SK-MEL-5 (cell line): ENCODE data around the gene SCAP. TPM values are rescaled to one million over a fixed set of nuclear protein-coding genes. Genes with fewer than 3 reads are reported as not detected.

Experiments
- DNase-seq: peaks from one replicate; pipeline ENCODE4 v3.0.0-alpha.2; 2016; ENCODE audit warnings: low read depth, low spot score
- in situ Hi-C: cut with HindIII; loops from 2 replicates; pipeline ENCODE4 v1.10.0; 2016; ENCODE audit warnings: low sequenced_read_pairs, high pct_unique_total_duplicates, low pct_unique_long_range_greater_than_20kb
- total RNA-seq: library from RNA; depleted of rRNA; stranded (reverse); fragments of >200 nt; shearing (Covaris generic); gene quantifications from 2 replicates; pipeline ENCODE4 v1.2.3, GENCODE V29; 2014

The SCAP gene
- total RNA-seq, 1 experiment from 2014 or later, result 60.7 TPM

DNA sequence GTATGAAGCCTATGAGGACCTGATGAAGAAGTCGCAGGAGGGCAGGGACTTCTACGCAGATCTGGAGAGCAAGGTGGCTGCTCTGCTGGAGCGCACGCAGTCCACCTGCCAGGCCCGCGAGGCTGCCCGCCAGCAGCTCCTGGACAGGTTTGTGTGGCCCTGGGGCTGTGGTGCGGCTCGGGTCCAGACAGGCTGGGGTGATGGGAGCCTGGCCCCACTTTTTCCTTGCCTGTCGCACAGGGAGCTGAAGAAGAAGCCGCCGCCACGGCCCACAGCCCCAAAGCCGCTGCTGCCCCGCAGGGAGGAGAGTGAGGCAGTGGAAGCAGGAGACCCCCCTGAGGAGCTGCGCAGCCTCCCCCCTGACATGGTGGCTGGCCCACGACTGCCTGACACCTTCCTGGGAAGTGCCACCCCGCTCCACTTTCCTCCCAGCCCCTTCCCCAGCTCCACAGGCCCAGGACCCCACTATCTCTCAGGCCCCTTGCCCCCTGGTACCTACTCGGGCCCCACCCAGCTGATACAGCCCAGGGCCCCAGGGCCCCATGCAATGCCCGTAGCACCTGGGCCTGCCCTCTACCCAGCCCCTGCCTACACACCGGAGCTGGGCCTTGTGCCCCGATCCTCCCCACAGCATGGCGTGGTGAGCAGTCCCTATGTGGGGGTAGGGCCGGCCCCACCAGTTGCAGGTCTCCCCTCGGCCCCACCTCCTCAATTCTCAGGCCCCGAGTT, 65.9 kb downstream of the SCAP start:
- no peak for DNase-seq
- in situ Hi-C loops, result no loop called here

DNA sequence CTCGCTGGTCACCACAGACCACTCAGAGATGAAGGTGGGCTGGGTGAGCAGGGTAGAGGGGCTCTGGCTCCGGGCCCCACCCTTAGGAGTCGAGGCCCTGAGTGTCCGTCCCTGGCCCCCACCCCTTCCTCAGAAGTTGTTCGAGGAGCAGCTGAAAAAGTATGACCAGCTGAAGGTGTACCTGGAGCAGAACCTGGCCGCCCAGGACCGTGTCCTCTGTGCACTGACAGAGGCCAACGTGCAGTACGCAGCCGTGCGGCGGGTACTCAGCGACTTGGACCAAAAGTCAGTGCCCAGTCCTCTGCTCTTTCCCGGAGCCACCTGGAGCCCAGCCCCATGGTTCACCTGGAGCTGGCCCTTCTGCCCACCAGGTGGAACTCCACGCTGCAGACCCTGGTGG, 66.5 kb downstream of the SCAP start:
- in situ Hi-C loops, result no loop called here
- DNase-seq, result no peak

DNA sequence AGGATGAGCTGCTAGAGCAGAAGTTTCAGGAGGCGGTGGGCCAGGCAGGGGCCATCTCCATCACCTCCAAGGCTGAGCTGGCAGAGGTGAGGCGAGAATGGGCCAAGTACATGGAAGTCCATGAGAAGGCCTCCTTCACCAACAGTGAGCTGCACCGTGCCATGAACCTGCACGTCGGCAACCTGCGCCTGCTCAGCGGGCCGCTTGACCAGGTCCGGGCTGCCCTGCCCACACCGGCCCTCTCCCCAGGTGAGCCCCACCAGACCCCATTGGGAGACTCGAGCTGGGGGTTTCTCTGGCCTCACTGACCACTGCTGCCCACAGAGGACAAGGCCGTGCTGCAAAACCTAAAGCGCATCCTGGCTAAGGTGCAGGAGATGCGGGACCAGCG, 66.9 kb downstream of the SCAP start:
- no peak for DNase-seq
- in situ Hi-C loops, result no loop called here

DNA sequence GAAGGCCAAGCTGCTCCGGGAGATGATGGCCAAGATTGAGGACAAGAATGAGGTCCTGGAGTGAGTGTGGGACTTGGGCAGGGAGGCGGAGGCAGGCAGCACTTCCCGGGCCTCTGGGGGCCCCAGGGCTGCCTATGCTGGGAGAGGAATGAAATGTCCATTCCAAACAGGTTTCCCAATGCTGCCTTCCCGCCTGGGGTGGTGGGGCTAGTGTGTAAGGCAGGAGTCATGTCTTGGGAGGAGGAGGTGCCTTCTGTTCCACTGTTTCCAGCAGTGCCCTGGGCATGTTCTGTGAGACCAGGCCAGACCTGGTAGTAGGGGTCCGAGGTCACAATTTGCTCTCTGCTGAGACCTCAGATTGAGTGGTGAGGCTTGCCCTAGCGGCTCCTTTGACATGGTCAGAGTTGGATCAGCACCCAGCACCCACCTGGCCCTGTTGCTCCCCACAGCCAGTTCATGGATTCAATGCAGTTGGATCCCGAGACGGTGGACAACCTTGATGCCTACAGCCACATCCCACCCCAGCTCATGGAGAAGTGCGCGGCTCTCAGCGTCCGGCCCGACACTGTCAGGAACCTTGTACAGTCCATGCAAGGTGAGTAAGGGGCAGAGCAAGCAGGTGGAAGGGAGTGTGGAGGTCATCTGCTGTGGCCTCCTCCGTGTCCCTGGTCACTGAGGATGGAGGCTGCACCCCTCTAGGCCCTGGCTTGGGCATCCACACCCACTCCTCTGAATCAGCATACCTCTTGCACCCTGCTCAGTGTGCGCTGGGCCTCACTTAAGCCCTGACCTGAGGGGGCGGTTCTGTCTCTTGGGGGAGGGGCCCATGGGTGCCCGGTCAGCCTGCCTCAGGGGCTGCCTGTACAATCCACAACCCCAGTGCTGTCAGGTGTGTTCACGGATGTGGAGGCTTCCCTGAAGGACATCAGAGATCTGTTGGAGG, 67.6 kb downstream of the SCAP start:
- in situ Hi-C loops, result no loop called here
- no peak for DNase-seq

DNA sequence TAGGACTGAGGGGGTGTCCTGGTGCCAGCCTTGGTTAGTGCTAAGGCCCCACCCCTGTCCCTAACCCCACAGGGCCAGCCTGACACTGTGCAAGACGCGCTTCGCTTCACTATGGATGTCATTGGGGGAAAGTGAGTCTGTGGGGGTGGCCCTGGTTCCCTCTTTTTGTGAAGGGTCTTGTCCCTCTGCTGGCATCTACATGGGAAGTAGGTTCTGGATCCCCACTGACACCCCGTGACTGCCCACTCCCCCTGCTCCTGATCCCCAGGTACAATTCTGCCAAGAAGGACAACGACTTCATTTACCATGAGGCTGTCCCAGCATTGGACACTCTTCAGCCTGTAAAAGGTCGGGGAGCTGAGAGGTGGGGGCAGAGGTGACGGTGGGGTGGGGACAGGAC, 68.5 kb downstream of the SCAP start:
- in situ Hi-C loops, result no loop called here

DNA sequence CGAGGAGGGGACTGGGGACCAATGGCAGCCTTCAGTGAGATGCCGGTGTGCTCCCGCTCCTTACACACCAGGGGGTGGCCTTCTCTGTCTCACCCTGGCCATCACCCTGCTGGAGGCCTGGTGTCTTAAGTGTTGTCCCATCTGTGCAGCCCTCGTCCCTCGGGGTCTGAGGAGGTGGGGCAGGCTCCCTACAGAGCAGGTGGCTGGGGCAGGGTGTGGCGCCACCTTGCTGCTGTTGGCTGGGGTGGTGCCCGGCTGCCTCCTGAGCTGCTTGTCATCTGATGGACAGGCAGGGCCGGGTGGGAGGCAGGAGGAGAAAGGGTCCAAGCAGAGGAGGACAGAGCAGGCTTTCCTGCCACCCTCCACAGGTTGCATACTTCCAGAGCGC, 69.0 kb downstream of the SCAP start:
- DNase-seq, result no peak
- in situ Hi-C loops, result no loop called here

More for the DNA sequence above, 68.5 kb downstream of the SCAP start:
- DNase-seq, result no peak

DNA sequence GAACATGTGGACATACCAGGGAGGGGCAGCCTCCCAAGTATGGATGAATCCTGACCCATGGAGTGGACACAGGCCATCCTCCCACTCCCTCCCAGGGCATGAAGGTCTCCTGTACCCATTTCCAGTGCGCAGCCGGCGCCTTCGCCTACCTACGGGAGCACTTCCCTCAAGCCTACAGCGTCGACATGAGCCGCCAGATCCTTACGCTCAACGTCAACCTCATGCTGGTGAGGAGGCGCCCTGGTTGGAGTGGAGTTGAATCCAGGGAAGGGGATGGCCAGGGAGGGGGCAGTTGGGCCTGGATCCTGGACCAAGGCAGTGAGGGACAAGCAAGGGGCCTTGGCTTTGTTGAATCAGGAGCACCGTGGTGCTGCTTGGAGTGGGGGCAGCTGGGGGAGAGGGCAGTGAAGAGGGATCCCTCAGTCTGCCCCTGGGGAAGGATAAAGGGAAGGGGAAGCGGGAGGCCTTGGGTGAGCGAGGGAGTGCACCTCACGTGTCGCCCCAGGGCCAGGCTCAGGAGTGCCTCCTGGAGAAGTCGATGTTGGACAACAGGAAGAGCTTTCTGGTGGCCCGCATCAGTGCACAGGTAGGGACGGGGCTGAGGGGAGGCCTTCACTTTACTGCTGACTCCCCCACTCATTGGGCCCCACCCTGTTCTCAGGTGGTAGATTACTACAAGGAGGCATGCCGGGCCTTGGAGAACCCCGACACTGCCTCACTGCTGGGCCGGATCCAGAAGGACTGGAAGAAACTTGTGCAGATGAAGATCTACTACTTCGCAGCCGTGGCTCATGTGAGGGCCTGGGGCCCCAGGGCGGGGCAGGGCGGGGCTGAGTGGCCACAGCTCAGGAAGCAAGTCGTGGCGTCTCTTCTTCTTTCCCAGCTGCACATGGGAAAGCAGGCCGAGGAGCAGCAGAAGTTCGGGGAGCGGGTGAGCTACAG, 69.7 kb downstream of the SCAP start:
- in situ Hi-C loops, result no loop called here
- DNase-seq, result no peak

DNA sequence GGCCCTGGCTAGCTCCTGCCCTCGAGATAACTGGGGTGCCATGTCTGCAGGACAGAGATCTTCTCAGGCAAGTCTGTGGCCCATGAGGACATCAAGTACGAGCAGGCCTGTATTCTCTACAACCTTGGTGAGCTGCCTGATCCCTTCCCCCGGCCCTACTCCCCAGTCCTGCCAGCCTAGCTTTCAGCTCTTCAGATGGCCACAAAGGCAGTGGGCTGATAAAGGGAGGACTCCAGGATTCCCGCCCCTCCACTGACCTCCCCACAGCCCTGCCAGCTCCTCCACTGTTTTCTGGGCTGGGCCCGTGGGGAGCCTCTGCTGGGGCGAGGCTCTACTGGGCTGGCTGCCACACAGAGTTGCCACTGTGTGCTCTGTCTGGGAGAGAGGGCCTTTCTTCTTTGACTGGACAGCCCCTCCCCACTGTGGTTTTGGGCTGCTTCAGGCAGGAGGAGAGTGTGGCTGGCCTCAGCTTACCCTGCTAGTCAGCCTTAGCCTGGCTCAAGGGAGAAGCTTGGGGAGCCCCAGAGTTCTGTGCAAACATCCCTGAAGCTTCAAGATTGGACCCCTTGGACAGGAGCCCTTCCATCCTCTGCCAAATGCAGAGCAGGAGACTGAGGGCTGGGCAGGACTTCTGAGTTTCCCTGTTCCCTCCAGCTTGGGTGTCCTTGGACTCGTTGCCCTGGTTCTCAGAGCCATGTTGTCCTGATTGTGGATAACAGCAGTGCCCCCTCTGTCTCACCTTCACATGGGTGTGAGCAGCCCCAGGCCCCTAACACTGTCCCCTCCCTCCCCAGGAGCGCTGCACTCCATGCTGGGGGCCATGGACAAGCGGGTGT, 70.6 kb downstream of the SCAP start:
- no peak for DNase-seq
- in situ Hi-C loops, result no loop called here

DNA sequence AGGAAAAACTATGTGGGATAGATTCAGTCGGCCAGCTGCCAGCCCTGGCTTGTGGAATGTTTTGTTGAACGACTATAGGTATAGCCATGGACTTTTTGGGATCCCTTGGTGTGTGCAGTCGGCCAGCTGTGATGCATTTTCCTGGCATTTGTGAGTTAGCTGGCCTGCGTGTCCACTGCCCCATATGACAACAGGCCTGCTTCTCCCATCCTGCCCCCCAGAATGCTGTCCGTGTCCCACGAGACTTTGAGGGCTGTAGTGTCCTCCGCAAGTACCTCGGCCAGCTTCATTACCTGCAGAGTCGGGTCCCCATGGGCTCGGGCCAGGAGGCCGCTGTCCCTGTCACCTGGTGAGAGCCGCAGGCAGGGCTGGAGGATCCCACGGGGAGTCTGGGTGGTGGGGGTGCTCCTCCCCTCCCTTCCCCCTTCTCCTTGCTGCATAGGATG, 71.3 kb downstream of the SCAP start:
- no peak for DNase-seq
- in situ Hi-C loops, result no loop called here

DNA sequence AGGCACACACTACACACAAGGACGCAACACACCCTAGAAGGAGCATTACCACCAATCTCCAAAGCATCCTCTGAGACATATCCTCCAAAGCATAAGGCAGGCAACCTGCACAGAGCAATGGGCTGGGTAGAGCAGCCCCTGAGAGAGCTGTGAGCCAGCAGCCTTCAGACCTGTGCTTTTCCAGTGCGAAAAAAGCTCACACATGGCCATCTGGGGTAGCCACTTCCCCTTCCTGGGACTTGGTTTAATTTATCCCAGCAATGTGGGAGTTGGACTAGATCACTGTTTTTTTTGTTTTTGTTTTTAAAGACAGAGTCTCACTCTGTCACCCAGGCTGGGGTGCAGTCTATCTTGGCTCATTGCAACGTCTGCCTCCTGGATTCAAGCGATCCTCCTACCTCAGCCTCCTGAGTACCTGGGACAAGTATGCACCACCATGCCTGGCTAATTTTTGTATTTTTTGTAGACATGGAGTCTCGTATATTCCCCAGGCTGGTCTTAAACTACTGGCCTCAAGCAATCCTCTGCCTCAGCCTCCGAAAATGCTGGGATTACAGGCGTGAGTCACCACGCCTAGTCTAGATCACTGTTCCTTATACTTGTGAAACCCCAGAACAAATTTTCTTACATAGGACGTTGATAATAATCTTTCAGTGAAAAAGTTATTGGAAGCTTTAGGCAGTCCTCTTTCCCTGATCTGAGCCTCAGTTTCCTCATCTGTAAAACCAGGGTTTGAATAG, 76.0 kb downstream of the SCAP start:
- in situ Hi-C loops, result no loop called here
- DNase-seq, result no peak

DNA sequence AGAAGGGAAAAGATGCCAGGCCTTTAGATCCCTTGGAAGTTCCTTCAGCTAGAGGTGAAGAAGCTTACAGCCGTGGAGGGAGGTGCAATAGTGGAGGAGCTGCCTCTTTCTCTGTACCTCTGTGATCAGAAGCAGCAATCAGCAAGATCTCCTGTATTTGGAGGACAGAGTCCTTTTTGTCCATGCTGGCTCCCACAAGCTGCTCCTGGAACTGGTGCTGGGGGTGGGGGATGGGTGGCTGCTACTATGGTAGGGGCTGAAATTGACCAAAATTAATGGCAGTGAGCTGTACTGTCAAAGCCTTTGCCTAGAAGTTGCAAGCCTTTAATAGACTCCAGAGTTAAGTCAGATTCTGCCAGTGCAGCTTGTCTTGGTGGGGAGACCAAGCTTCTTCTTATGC, 76.7 kb downstream of the SCAP start:
- no peak for DNase-seq
- in situ Hi-C loops, result no loop called here

DNA sequence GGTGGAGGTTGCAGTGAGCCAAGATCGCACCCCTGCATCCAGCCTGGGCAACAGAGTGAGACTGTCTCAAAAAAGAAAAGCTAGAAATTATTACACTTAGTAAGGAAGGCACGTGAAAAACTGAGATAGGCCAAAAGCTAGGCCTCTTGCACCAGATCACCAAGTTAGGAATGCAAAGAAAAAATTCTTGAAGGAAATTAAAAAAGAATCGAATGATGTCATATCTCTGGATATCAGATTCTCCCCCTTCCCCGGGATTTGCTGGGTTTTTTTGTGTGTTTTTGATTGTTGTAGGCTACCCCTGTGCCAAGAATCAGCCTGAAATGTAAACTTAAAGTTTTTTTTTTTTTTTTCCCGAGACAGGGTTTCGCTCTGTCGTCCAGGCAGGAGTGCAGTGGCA, 77.5 kb downstream of the SCAP start:
- DNase-seq, result no peak
- in situ Hi-C loops, result no loop called here

DNA sequence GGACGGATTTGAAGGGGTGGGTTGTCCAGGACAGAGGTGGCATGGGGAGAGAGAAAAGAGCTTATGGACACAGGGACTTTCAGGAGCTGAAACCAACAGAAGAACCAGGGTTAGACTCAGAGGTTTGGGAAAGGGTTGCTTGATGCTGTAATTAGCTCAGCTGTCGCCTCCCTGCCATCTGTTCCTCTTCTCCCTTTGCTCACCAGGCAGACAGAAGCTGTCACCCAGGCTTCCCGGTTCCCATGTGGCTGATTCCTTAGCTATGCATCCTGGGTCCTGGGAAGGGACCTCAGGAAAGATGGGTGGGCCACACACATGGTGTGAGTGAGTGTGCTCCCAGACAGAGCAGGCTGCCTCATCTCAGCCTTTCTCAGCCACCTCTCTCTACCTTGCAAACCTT, 80.9 kb downstream of the SCAP start:
- in situ Hi-C loops, result no loop called here
- no peak for DNase-seq

DNA sequence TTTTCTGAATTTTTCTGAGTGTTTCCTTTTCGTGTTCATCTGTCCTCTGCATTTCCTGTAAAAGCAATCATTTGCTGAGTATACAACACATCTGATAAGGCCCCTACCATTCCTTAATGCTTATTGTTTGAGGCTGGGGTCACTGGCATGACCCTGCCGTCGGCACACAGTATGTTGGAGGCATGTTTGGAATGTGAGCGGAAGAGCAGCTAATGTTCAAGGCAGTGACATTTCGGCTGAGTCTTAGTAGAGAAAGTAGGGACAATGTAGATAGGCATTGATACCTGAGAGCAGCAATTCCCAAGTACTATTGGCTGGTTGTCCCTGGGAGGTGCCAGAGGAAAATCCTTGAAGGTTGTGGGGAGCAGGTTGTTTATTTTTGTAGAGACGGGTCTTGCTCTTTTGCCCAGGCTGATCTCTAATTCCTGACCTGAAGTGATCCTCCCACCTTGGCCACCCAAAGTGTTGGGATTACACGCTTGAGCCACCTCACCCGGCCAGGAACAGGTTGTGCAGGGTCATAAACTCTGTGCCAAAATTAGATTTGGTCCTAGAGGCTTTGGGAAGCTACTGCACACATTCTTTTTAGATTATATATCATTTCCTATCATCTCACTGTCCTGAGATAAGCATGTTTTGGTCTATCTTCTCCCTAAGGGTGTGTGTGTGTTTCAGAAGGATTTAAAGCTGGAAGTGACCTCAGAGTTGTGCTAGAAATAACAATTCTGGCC, 81.4 kb downstream of the SCAP start:
- no peak for DNase-seq
- in situ Hi-C loops, result no loop called here

DNA sequence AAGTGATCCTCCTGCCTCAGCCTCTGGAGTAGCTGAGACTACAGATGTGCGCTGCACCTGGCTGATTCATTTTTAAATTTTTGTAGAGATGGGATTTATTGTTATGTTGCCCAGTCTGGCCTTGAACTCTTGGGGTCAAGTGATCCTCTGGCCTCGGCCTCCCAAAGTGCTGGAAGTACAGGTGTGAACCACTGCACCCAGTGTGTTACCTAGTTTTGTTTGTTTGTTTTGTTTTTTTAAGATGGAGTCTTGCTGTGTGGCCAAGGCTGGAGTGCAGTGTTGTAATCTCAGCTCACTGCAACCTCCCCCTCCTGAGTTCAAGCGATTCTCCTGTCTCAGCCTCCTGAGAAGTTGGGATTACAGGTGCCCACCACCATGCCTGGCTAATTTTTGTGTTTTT, 82.8 kb downstream of the SCAP start:
- DNase-seq, result no peak
- in situ Hi-C loops, result no loop called here

DNA sequence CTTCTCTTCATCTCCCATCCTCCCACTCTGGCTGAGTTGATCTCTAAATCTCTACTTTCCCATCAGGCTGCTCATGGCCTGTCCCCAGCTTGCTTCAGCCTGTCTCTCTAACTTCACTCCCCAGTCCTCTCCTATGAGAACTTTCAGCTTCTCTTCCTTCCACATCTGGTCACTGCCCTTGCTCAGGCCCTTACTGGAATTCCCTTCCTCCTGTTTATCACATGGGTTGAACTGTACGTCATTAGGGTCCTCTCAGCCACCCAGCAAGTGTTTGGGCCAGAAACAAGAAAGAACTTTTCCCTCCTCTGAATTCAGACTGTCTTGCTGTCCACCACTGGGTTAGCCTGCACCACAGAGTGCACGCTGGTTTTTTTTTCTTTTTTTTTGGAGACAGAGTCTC, 89.9 kb downstream of the SCAP start:
- in situ Hi-C loops, result no loop called here
- DNase-seq, result no peak
